Posterior cingulate gyrus (tissue), 11 donors: ENCODE results near the gene GRIP2.
A peak's percentile ranks its signal among the peaks of the same experiment; 100 is the strongest.

Experiments used
- DNase-seq, 10 donors: peaks; one replicate each; pipeline versions ENCODE4 v3.0.0 to v3.0.0-alpha.2; 2020 to 2021; ENCODE audit warnings: mixed read lengths in 3 of 10
- intact Hi-C: fragments of 100-400 bp; cut with DNase I; formaldehyde crosslinking; loops from one replicate; pipeline ENCODE4 v1.15.1; 2023

The GRIP2 gene

GRCh38 chr3:14542656-14543055 lies 2.5 kb upstream of the GRIP2 start:
- intact Hi-C loops: no loop called here
- peak in 1 of 10 donors; percentile 16 for DNase-seq

- intact Hi-C loops: no loop called here
- peak in 1 of 10 donors; percentile 18 for DNase-seq
Measured at GRCh38 chr3:14541646-14542045, 1.5 kb upstream of the GRIP2 start.

GRCh38 chr3:14540821-14541385 lies 761 bp upstream of the GRIP2 start:
- intact Hi-C loops: no loop called here
- DNase-seq: peak in 2 of 10 donors; percentile 40 to 67

- DNase-seq: peak in 2 of 10 donors; percentile 30 to 31
- intact Hi-C loops: no loop called here
Measured at GRCh38 chr3:14539384-14539741, 779 bp downstream of the GRIP2 start.

GRCh38 chr3:14538451-14539088 lies 1.6 kb downstream of the GRIP2 start:
- DNase-seq: peak in 3 of 10 donors; percentile 27 to 71 (median 37)
- intact Hi-C loops: no loop called here

- DNase-seq: peak in 3 of 10 donors; percentile 66 to 77 (median 69)
- intact Hi-C loops: no loop called here
Measured at GRCh38 chr3:14537590-14538450, 2.3 kb downstream of the GRIP2 start.

- DNase-seq: peak in 2 of 10 donors; percentile 37 to 61
- intact Hi-C loops: no loop called here
Measured at GRCh38 chr3:14536837-14537589, 3.1 kb downstream of the GRIP2 start.

- peak in 2 of 10 donors; percentile 47 to 51 for DNase-seq
- intact Hi-C loops: no loop called here
Measured at GRCh38 chr3:14536055-14536815, 3.9 kb downstream of the GRIP2 start.

GRCh38 chr3:14535616-14536015 lies 4.5 kb downstream of the GRIP2 start:
- intact Hi-C loops: no loop called here
- DNase-seq: peak in 2 of 10 donors; percentile 25 to 27

GRCh38 chr3:14534516-14535191 lies 5.5 kb downstream of the GRIP2 start:
- intact Hi-C loops: no loop called here
- peak in 3 of 10 donors; percentile 41 to 86 (median 82) for DNase-seq

- peak in 2 of 10 donors; percentile 61 to 69 for DNase-seq
- intact Hi-C loops: no loop called here
Measured at GRCh38 chr3:14533457-14533958, 6.6 kb downstream of the GRIP2 start.

- intact Hi-C loops: no loop called here
- peak in 3 of 10 donors; percentile 24 to 66 (median 53) for DNase-seq
Measured at GRCh38 chr3:14532691-14533456, 7.3 kb downstream of the GRIP2 start.

GRCh38 chr3:14531856-14532395 lies 8.2 kb downstream of the GRIP2 start:
- DNase-seq: peak in 3 of 10 donors; percentile 42 to 62 (median 58)
- intact Hi-C loops: no loop called here

- intact Hi-C loops: no loop called here
Measured at GRCh38 chr3:14528081-14528480, 12.1 kb downstream of the GRIP2 start.

GRCh38 chr3:14525685-14526631 lies 14.2 kb downstream of the GRIP2 start:
- intact Hi-C loops: no loop called here
- peak in 2 of 10 donors; percentile 55 to 83 for DNase-seq

More at GRCh38 chr3:14528081-14528480, 12.1 kb downstream of the GRIP2 start:
- DNase-seq: no peak

- DNase-seq: peak in 3 of 10 donors; percentile 2 to 56 (median 54)
- intact Hi-C loops: no loop called here
Measured at GRCh38 chr3:14524920-14525660, 15.1 kb downstream of the GRIP2 start.
